Liver (tissue), 3 donors: ENCODE data around the gene ROMO1.

ENCODE experiments used
- CTCF ChIP-seq: fragments of 150-350 bp; IDR thresholded peaks from 2 replicates; pipeline ENCODE4 v1.5.1; 2017; ENCODE audit warnings: improper control_type of control experiment, low read depth, low read length; ENCODE audit not compliant: missing input control
- JUND ChIP-seq, 2 donors: IDR thresholded peaks; 2 replicates each; pipeline ENCODE4 v1.6.1; 2016; ENCODE audit warnings: antibody characterized with exemption in 2 of 2
- MAX ChIP-seq: IDR thresholded peaks from 2 replicates; pipeline ENCODE4 v1.6.1; 2016; ENCODE audit warnings: antibody characterized with exemption
- SP1 ChIP-seq: IDR thresholded peaks from 2 replicates; pipeline ENCODE4 v1.6.1; 2018; ENCODE audit warnings: antibody characterized with exemption, mild to moderate bottlenecking
- TAF1 ChIP-seq: conservative IDR thresholded peaks from 2 replicates; pipeline ENCODE4 v1.6.1; 2016; ENCODE audit warnings: antibody characterized with exemption, mild to moderate bottlenecking
- TF ChIP-seq, protein P1 (sequence below): IDR thresholded peaks from 2 replicates; pipeline ENCODE4 v1.6.1; 2016; ENCODE audit warnings: antibody characterized with exemption, mild to moderate bottlenecking
- donor health status: healthy.
- donor health status: healthy.

GRCh38 chr20:35735826-35736470, 36.7 kb downstream of the ROMO1 start:
- TF ChIP-seq TAF1 = no peak
- TF ChIP-seq CTCF = no peak
- TF ChIP-seq, protein P1, sequence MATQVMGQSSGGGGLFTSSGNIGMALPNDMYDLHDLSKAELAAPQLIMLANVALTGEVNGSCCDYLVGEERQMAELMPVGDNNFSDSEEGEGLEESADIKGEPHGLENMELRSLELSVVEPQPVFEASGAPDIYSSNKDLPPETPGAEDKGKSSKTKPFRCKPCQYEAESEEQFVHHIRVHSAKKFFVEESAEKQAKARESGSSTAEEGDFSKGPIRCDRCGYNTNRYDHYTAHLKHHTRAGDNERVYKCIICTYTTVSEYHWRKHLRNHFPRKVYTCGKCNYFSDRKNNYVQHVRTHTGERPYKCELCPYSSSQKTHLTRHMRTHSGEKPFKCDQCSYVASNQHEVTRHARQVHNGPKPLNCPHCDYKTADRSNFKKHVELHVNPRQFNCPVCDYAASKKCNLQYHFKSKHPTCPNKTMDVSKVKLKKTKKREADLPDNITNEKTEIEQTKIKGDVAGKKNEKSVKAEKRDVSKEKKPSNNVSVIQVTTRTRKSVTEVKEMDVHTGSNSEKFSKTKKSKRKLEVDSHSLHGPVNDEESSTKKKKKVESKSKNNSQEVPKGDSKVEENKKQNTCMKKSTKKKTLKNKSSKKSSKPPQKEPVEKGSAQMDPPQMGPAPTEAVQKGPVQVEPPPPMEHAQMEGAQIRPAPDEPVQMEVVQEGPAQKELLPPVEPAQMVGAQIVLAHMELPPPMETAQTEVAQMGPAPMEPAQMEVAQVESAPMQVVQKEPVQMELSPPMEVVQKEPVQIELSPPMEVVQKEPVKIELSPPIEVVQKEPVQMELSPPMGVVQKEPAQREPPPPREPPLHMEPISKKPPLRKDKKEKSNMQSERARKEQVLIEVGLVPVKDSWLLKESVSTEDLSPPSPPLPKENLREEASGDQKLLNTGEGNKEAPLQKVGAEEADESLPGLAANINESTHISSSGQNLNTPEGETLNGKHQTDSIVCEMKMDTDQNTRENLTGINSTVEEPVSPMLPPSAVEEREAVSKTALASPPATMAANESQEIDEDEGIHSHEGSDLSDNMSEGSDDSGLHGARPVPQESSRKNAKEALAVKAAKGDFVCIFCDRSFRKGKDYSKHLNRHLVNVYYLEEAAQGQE = no peak
- no peak for TF ChIP-seq SP1
- TF ChIP-seq JUND (IDR thresholded peaks at IDR 0.05) = no peak
- TF ChIP-seq MAX = no peak
